GM12878 (cell line): Measurements from ENCODE around the gene TBX15. TPM values are rescaled to one million over a fixed set of nuclear protein-coding genes. Genes with fewer than 3 reads are reported as not detected.

ENCODE experiments used
- ATAC-seq: fragments of 200-7000 bp; cut with Tn5 transposase; 3 replicates; pipeline ENCODE4 v1.9.1; 2020; ENCODE audit warnings: mild to moderate bottlenecking, moderate library complexity
- BruUV-seq: library from RNA; stranded (reverse); fragments of 400-500 nt; replicated peaks from 2 replicates; lab custom pipeline; 2021; lab: Mats Ljungman, UMichigan
- CTCF ChIA-PET: fragments of 300-600 bp; sonication (Branson Sonifier 250); formaldehyde crosslinking; extraction: SDS; loops from one replicate; lab custom pipeline; 2021; ENCODE audit warnings: inconsistent platforms; lab: Yijun Ruan, JAX
- POLR2A ChIA-PET: fragments of 350-600 bp; formaldehyde crosslinking; extraction: SDS; loops from one replicate; lab custom pipeline; 2021; ENCODE audit warnings: inconsistent platforms; lab: Charles Lee
- RAD21 ChIA-PET: fragments of 300-600 bp; sonication (Branson Sonifier 250); formaldehyde crosslinking; loops from one replicate; lab custom pipeline; 2023; ENCODE audit warnings: antibody characterized with exemption; ENCODE audit not compliant: unreplicated experiment; lab: Charles Lee
- SMC1A ChIA-PET: fragments of 300-600 bp; sonication (Branson Sonifier 250); formaldehyde crosslinking; loops from one replicate; lab custom pipeline; 2023; ENCODE audit not compliant: unreplicated experiment, uncharacterized antibody; lab: Charles Lee
- DNase-seq: peaks from one replicate; pipeline ENCODE4 v3.0.0-alpha.2; 2011; ENCODE audit warnings: low read depth, low spot score
- FAIRE-seq: peaks from 3 replicates; lab custom pipeline; 2011; peaks lifted over from hg19 to GRCh38; lab: Jason Lieb, UNC
- H2AFZ ChIP-seq: 2 replicates; pipeline ENCODE4 v1.6.0; 2011; ENCODE audit warnings: low read depth, low read length, control low read depth; ENCODE audit not compliant: control insufficient read depth
- H3K27ac ChIP-seq: 2 replicates; pipeline ENCODE4 v1.5.1; 2011; ENCODE audit warnings: control low read depth; ENCODE audit not compliant: control insufficient read depth, insufficient read depth
- H3K27me3 ChIP-seq, 2 experiments: replicated peaks in 1 of 2; 2 replicates each; pipeline versions ENCODE4 v1.6.0 to v1.6.1; 2011; ENCODE audit warnings: low read length in 1 of 2; ENCODE audit not compliant: control insufficient read depth in 2 of 2, insufficient read depth in 2 of 2
- H3K36me3 ChIP-seq, 2 experiments: 2 replicates each; pipeline ENCODE4 v1.5.1; 2011; ENCODE audit warnings: low read length in 1 of 2; ENCODE audit not compliant: control insufficient read depth in 2 of 2, insufficient read depth in 2 of 2
- H3K4me1 ChIP-seq: 2 replicates; pipeline ENCODE4 v1.6.1; 2011; ENCODE audit warnings: mild to moderate bottlenecking, low read length, moderate library complexity, mixed read lengths; ENCODE audit not compliant: control insufficient read depth, insufficient read depth
- H3K4me2 ChIP-seq: 2 replicates; pipeline ENCODE4 v1.6.0; 2011; ENCODE audit warnings: control low read depth; ENCODE audit not compliant: control insufficient read depth, insufficient read depth
- H3K4me3 ChIP-seq: fragments of 200-600 bp; sonication (generic); 2 replicates; pipeline ENCODE4 v1.5.1; 2016
- H3K79me2 ChIP-seq: 2 replicates; pipeline ENCODE4 v1.6.0; 2011; ENCODE audit warnings: low read length; ENCODE audit not compliant: control insufficient read depth, insufficient read depth
- H3K9ac ChIP-seq: 2 replicates; pipeline ENCODE4 v1.8.0; 2011; ENCODE audit warnings: low read length, control low read depth, mixed read lengths; ENCODE audit not compliant: control insufficient read depth, insufficient read depth
- H3K9me3 ChIP-seq: replicated peaks from 3 replicates; pipeline ENCODE4 v1.5.1; 2011; ENCODE audit warnings: mild to moderate bottlenecking, low read length; ENCODE audit not compliant: control insufficient read depth, insufficient read depth
- H4K20me1 ChIP-seq: 2 replicates; pipeline ENCODE4 v1.6.0; 2011; ENCODE audit not compliant: control insufficient read depth, insufficient read depth
- ATF7 ChIP-seq: fragments of 450-650 bp; IDR thresholded peaks from 2 replicates; pipeline ENCODE4 v1.6.1; 2016; ENCODE audit warnings: low read depth, mild to moderate bottlenecking
- EP300 ChIP-seq, 2 experiments: fragments of 150-350 bp in 1 of 2; IDR thresholded peaks; 2 replicates each; pipeline ENCODE4 v1.6.1; 2011 to 2012; ENCODE audit warnings: low read depth in 2 of 2, low read length in 2 of 2, borderline replicate concordance in 1 of 2, improper control_type of control experiment in 1 of 2, inconsistent platforms in 1 of 2; ENCODE audit not compliant: control insufficient read depth in 1 of 2
- KAT2A ChIP-seq: conservative IDR thresholded peaks from 2 replicates; pipeline ENCODE4 v1.6.1; 2011; ENCODE audit warnings: low read depth, low read length; ENCODE audit not compliant: control insufficient read depth
- KLF5 ChIP-seq: fragments of 450-650 bp; IDR thresholded peaks from 2 replicates; pipeline ENCODE4 v1.6.1; 2014; ENCODE audit warnings: mild to moderate bottlenecking; ENCODE audit not compliant: partially characterized antibody
- NFYB ChIP-seq: IDR thresholded peaks from 2 replicates; pipeline ENCODE4 v1.6.1; 2011; ENCODE audit warnings: low read depth, mild to moderate bottlenecking, low read length, improper control_type of control experiment, moderate library complexity; ENCODE audit not compliant: insufficient read depth
- NRF1 ChIP-seq: conservative IDR thresholded peaks from 2 replicates; pipeline ENCODE4 v1.6.1; 2011; ENCODE audit warnings: mild to moderate bottlenecking, low read depth, low read length, improper control_type of control experiment
- PAX8 ChIP-seq: fragments of 450-650 bp; IDR thresholded peaks from 2 replicates; pipeline ENCODE4 v1.6.1; 2017; ENCODE audit warnings: mild to moderate bottlenecking, moderate library complexity
- PML ChIP-seq: IDR thresholded peaks from 2 replicates; pipeline ENCODE4 v1.6.1; 2012; ENCODE audit warnings: low read length, inconsistent platforms
- TBL1XR1 ChIP-seq: IDR thresholded peaks from 2 replicates; pipeline ENCODE4 v1.6.1; 2012; ENCODE audit warnings: low read depth, low read length, improper control_type of control experiment
- TCF3 ChIP-seq: IDR thresholded peaks from 2 replicates; pipeline ENCODE4 v1.6.1; 2012; ENCODE audit warnings: low read depth, mild to moderate bottlenecking, low read length, borderline replicate concordance; ENCODE audit not compliant: insufficient read depth
- TCF7 ChIP-seq: IDR thresholded peaks from 2 replicates; pipeline ENCODE4 v1.6.1; 2014; ENCODE audit warnings: antibody characterized with exemption, borderline replicate concordance
- USF1 ChIP-seq: IDR thresholded peaks from 2 replicates; pipeline ENCODE4 v1.6.1; 2011; ENCODE audit warnings: borderline replicate concordance, low read depth, mild to moderate bottlenecking, moderate library complexity, mixed read lengths, low read length; ENCODE audit not compliant: insufficient read depth; ENCODE audit errors: extremely low read length
- ZBTB11 ChIP-seq: fragments of 450-650 bp; formaldehyde crosslinking; IDR thresholded peaks from 2 replicates; pipeline ENCODE4 v1.5.0; 2022; ENCODE audit warnings: mild to moderate bottlenecking, missing genetic modification characterization
- ZNF687 ChIP-seq: fragments of 450-650 bp; IDR thresholded peaks from 2 replicates; pipeline ENCODE4 v1.6.1; 2017; ENCODE audit warnings: mild to moderate bottlenecking, moderate library complexity
- WGBS: methylation state at CpG from one replicate; pipeline ENCODE4 v1.1.6; 2016; ENCODE audit warnings: low lambda C conversion rate; ENCODE audit not compliant: insufficient replicate concordance, insufficient coverage; ENCODE audit errors: missing lambda C conversion rate; 5-methylcytosine and 5-hydroxymethylcytosine counted together
- in situ Hi-C: fragments of 300-500 bp; cut with MboI; formaldehyde crosslinking; loops from 9 replicates; pipeline ENCODE4 v1.14.3; 2018; ENCODE audit warnings: mixed read lengths
- intact Hi-C: fragments of 100-400 bp; cut with micrococcal nuclease; formaldehyde crosslinking; loops from one replicate; pipeline ENCODE4 v1.14.2; 2022; ENCODE audit not compliant: unreplicated experiment
- polyA plus RNA-seq, 11 experiments: library from polyadenylated mRNA; depleted of rRNA in 4 of 11; unstranded in 6 of 11; stranded (reverse) in 5 of 11; fragments of >200 nt; fragmentation: Nextera tagmentation in 4 of 11; fragmentation: Illumina TruSeq in 1 of 11; extraction: Ambion mirVana in 4 of 11; extraction: Trizol in 1 of 11; gene quantifications; 1 replicate in 1 of 11; 2 replicates in 10 of 11; pipeline versions ENCODE4 v1.2.1 to v1.2.3, GENCODE V29; 2011 to 2016; ENCODE audit warnings: inconsistent platforms in 2 of 11, missing spikeins in 2 of 11, low read depth in 1 of 11
- total RNA-seq, 4 experiments: library from RNA; depleted of rRNA in 3 of 4; stranded (reverse); fragments of >200 nt in 3 of 4; fragmentation: Illumina TruSeq in 1 of 4; extraction: Trizol in 1 of 4; gene quantifications; 2 replicates each; pipeline versions ENCODE4 v1.2.1 to v1.2.3, GENCODE V29; 2013 to 2021

Gene TBX15
- total and polyA plus RNA-seq, 10 of the 15 experiments (the other 5 are each of a cell fraction or from before 2014, with no cell fraction given): 0.64 to 9.4 (median 0.99) TPM

- FAIRE-seq: no peak
- in situ Hi-C loops (no loop called here), intact Hi-C loops (no loop called here)
- H3K79me2 ChIP-seq: no peaks in the 10 kb centered on the region
- no TSS peak for BruUV-seq
- DNase-seq: no peak
- H3K9ac ChIP-seq: no peak overlapping the region
- H3K4me2 ChIP-seq: no peak overlapping the region
- H3K9me3 ChIP-seq: no peaks in the 10 kb centered on the region
- no peak overlapping the region for H3K27ac ChIP-seq
- POLR2A ChIA-PET: no interaction called here
- 100% methylated on average over 1 of the region's 1 CpG for WGBS
- H3K36me3 ChIP-seq: no peaks in the 10 kb centered on the region
- H2AFZ ChIP-seq: no peak overlapping the region
- RAD21 ChIA-PET: no interaction called here
- H3K4me3 ChIP-seq: no peak overlapping the region
- CTCF ChIA-PET: interaction anchor here (1.4 kb wide), 1 partner anchor 18 kb away, joined by 3 read pairs; no protein-coding TSS in a partner anchor
- SMC1A ChIA-PET: interaction anchor here (0.8 to 1.5 kb wide), 2 partner anchors 25 to 255 kb away, joined by 3 read pairs; no protein-coding TSS in a partner anchor
- H3K27me3 ChIP-seq: no peaks in the 10 kb centered on the region
- H3K4me1 ChIP-seq: no peaks in the 10 kb centered on the region
- no peaks in the 10 kb centered on the region for H4K20me1 ChIP-seq
- ATAC-seq: no peak
- TF ChIP-seq USF1 (no peak), NRF1 (no peak), TBL1XR1 (no peak), TCF7 (no peak), ATF7 (no peak), PML (no peak), ZBTB11 (no peak), KAT2A (no peak), EP300 (IDR thresholded peaks at IDR 0.05; ENCODE audit: borderline replicate concordance in 1 of 2, control insufficient read depth in 1 of 2, low read depth in 2 of 2, low read length in 2 of 2) (no peak), NFYB (no peak), KLF5 (no peak), TCF3 (no peak), PAX8 (no peak), ZNF687 (no peak)
Observed at GRCh38 chr1:119027759-119028158, 39.6 kb upstream of the TBX15 start.
